ENCODE data around the gene CCDC149. TPM values are rescaled to one million over a fixed set of nuclear protein-coding genes. Genes with fewer than 3 reads are reported as not detected.

CCDC149 gene
- total and polyA plus RNA-seq, 2 of the 4 experiments (the other 2 are of a cell fraction) = 6.7 to 7.0 TPM

DNA sequence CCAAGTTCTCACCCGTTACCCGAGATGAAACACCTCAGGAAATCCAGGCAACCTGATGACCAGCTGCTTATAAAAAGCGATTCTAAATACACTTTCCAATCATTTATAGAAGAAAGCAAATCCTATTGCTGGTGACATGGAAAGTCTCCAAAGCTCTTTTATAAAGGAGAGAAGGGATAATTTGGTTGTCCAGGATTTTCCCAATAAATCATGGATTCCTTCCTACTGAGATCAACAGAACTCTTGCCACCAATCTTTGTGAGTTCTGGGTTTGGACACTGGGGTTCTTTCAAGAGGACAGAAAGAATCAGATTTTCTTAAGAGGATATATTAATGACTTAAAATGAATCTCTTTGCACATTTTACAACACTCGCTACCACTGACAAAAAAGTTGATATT lies 142.2 kb downstream of the CCDC149 start:
- Histone ChIP-seq H3K27ac (ENCODE audit: insufficient read depth, low read length) (no peak overlapping the region; the same call in 1 of the 2 replicates), H2BK20ac (ENCODE audit: low read depth, low read length) (peak overlapping the region; percentile 75), H3K79me1 (ENCODE audit: low read depth in 1 of 2, low read length in 2 of 2) (no peaks in the 10 kb centered on the region), H3K14ac (replicated peaks; ENCODE audit: low read depth, low read length) (peak overlapping the region; percentile 62), H3K9ac (ENCODE audit: low read depth, low read length) (no peak overlapping the region), H3K4me1 (ENCODE audit: control insufficient read depth, insufficient read depth, low read length) (peaks cover 10% of the 10 kb centered on the region), H3K9me1 (ENCODE audit: insufficient read depth, low read length) (peaks cover 11% of the 10 kb centered on the region), H2BK5ac (ENCODE audit: low read depth, low read length, poor library complexity, severe bottlenecking) (peak overlapping the region; percentile 14), H3K4ac (ENCODE audit: low read depth, low read length) (peak overlapping the region; percentile 82), H3K23ac (ENCODE audit: low read depth, low read length) (no peak overlapping the region), H4K5ac (ENCODE audit: low read depth, low read length) (no peak overlapping the region), H2AK9ac (replicated peaks; ENCODE audit: low read depth, low read length, poor library complexity) (no peak overlapping the region), H2BK15ac (ENCODE audit: low read depth, low read length) (0 out of 3 replicates have a peak overlapping the region, but pooled peaks have one; percentile 29), H3K18ac (ENCODE audit: low read depth, low read length) (no peak overlapping the region; the same call in 1 of the 2 replicates), H2BK120ac (ENCODE audit: low read depth, low read length) (peak overlapping the region; percentile 90), H4K20me1 (ENCODE audit: insufficient read depth, low read length) (no peaks in the 10 kb centered on the region), H3K4me2 (ENCODE audit: low read depth, low read length) (no peak overlapping the region), H2AK5ac (ENCODE audit: low read depth, low read length) (peak overlapping the region; percentile 51; the same call in 1 of the 2 replicates), H4K91ac (ENCODE audit: insufficient read depth, low read depth, low read length) (peak overlapping the region; percentile 44), H4K8ac (ENCODE audit: low read depth in 2 of 2, low read length in 2 of 2) (peak overlapping the region in 1 of 2 experiments; percentile 77; a peak in 2 of 4 replicates), H3K9me3 (ENCODE audit: control insufficient read depth, insufficient read depth, low read length) (no peaks in the 10 kb centered on the region), H3K27me3 (ENCODE audit: control insufficient read depth, insufficient read depth, low read length) (no peaks in the 10 kb centered on the region), H3K56ac (ENCODE audit: extremely low read depth, insufficient read depth, low read length) (no peak overlapping the region), H3K36me3 (ENCODE audit: control insufficient read depth, insufficient read depth, low read length) (no peaks in the 10 kb centered on the region), H2AFZ (replicated peaks; ENCODE audit: low read length, poor library complexity) (no peak overlapping the region), H3K4me3 (ENCODE audit: insufficient read depth, low read depth, low read length) (no peak overlapping the region)
- no CpG with 5 or more reads among the region's 4 CpGs for WGBS, 2 experiments (ENCODE audit: extremely low coverage in 2 of 2, insufficient read length in 1 of 2)
- ATAC-seq (ENCODE audit: low read depth) (no peak), DNase-seq (no peak)
- BruUV-seq (replicated peaks) = no TSS peak
- POLR2A ChIA-PET (ENCODE audit: unreplicated experiment) = no interaction called here
- TF ChIP-seq POLR2A (IDR thresholded peaks at IDR 0.05; ENCODE audit: low read depth, low read length) = no peak
- no peak for TF ChIP-seq SMC3 (IDR thresholded peaks at IDR 0.05; ENCODE audit: low read depth, low read length)
- no peak for TF ChIP-seq MAFK (IDR thresholded peaks at IDR 0.05; ENCODE audit: low read depth, low read length)
- no peak for TF ChIP-seq BHLHE40 (IDR thresholded peaks at IDR 0.05; ENCODE audit: low read depth, low read length)
- TF ChIP-seq FOS (IDR thresholded peaks at IDR 0.05; ENCODE audit: low read depth, low read length) = no peak
- no peak for TF ChIP-seq NFE2L2 (IDR thresholded peaks at IDR 0.05; ENCODE audit: low read depth, low read length)
- in situ Hi-C loops (cut with MboI; ENCODE audit: low sequenced_read_pairs) = no loop called here
- intact Hi-C loops (cut with micrococcal nuclease) = no loop called here
- dilution Hi-C loops (cut with HindIII; ENCODE audit: low sequenced_read_pairs, unreplicated experiment) = no loop called here
- CTCF ChIA-PET = no interaction called here

Data from IMR-90 (cell line).